Mesothelial cell of epicardium (in vitro differentiated cells): ENCODE data around the gene UBTD2. TPM values are rescaled to one million over a fixed set of nuclear protein-coding genes. Genes with fewer than 3 reads are reported as not detected.

ENCODE experiments used
- DNase-seq, 2 experiments: peaks; one replicate each; pipeline ENCODE4 v3.0.0; 2021; ENCODE audit warnings: low spot score in 2 of 2; ENCODE audit not compliant: unreplicated experiment in 2 of 2
- H3K27ac Mint-ChIP-seq: 2 replicates; pipeline ENCODE4 v1.8.0; 2021; ENCODE audit warnings: mixed read lengths
- H3K27me3 Mint-ChIP-seq: 2 replicates; pipeline ENCODE4 v1.8.0; 2021; ENCODE audit warnings: low read depth, mixed read lengths
- H3K36me3 Mint-ChIP-seq: 2 replicates; pipeline ENCODE4 v1.8.0; 2021; ENCODE audit warnings: mixed read lengths
- H3K4me1 Mint-ChIP-seq: 2 replicates; pipeline ENCODE4 v1.8.0; 2021; ENCODE audit warnings: mixed read lengths
- H3K4me3 Mint-ChIP-seq: 2 replicates; pipeline ENCODE4 v1.8.0; 2021; ENCODE audit warnings: mild to moderate bottlenecking, moderate library complexity, mixed read lengths
- H3K9me3 Mint-ChIP-seq: 2 replicates; pipeline ENCODE4 v1.8.0; 2021; ENCODE audit warnings: mixed read lengths
- total RNA-seq: library from RNA; stranded (reverse); gene quantifications from 3 replicates; pipeline ENCODE4 v1.2.1, GENCODE V29; 2021
- TF ChIP-seq, protein P1 (sequence below): fragments of 200-600 bp; sonication (generic); IDR thresholded peaks from one replicate; pipeline ENCODE4 v1.5.0; 2021; ENCODE audit warnings: antibody characterized with exemption; ENCODE audit not compliant: unreplicated experiment

UBTD2 gene
- total RNA-seq, 1 donor from 2014 or later, result 43.8 TPM

DNA sequence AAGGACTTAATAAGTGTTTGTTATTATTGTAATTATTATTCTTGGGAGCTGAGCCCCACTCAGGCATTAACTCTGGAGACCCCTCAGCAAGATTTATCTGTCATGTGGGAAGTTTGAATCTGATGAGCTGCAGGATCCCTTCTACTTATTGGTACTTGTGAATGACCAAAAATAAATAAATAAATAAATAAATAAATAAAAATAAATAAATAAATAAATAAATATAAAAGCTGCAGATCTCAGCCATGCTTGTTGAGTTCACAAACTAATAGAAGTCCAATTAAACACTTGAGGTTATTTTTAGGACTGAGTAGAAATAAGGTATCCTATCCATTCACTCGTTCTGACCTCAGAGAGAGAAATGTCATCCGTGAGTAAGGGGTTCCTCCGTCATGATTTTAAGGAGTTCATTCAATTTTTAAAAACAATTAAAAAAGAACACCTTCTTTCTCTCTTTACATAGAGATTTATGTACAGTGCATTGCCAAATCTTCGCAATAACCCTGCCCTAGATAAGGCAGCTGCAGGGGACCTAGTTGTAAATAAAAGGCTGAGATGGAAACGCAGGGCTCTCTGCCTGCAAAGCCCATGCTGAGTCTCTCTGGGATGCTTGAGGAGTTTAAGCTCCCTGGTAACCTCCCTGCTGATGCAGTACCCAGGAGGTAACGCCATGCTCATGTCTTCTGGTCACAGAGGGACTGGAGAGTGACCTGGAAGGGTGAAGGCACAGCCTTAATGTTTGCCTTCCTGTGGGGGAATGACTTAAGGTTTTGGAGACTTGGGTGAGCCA lies 88.4 kb downstream of the UBTD2 start:
- no peak overlapping the region for H3K27ac Mint-ChIP-seq
- H3K36me3 Mint-ChIP-seq, result no peaks in the 10 kb centered on the region
- no peaks in the 10 kb centered on the region for H3K9me3 Mint-ChIP-seq
- H3K4me1 Mint-ChIP-seq, result no peaks in the 10 kb centered on the region
- no peak for DNase-seq
- peaks cover under 1% of the 10 kb centered on the region for H3K27me3 Mint-ChIP-seq
- H3K4me3 Mint-ChIP-seq, result no peak overlapping the region
- TF ChIP-seq, protein P1, sequence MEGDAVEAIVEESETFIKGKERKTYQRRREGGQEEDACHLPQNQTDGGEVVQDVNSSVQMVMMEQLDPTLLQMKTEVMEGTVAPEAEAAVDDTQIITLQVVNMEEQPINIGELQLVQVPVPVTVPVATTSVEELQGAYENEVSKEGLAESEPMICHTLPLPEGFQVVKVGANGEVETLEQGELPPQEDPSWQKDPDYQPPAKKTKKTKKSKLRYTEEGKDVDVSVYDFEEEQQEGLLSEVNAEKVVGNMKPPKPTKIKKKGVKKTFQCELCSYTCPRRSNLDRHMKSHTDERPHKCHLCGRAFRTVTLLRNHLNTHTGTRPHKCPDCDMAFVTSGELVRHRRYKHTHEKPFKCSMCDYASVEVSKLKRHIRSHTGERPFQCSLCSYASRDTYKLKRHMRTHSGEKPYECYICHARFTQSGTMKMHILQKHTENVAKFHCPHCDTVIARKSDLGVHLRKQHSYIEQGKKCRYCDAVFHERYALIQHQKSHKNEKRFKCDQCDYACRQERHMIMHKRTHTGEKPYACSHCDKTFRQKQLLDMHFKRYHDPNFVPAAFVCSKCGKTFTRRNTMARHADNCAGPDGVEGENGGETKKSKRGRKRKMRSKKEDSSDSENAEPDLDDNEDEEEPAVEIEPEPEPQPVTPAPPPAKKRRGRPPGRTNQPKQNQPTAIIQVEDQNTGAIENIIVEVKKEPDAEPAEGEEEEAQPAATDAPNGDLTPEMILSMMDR, result no peak

DNA sequence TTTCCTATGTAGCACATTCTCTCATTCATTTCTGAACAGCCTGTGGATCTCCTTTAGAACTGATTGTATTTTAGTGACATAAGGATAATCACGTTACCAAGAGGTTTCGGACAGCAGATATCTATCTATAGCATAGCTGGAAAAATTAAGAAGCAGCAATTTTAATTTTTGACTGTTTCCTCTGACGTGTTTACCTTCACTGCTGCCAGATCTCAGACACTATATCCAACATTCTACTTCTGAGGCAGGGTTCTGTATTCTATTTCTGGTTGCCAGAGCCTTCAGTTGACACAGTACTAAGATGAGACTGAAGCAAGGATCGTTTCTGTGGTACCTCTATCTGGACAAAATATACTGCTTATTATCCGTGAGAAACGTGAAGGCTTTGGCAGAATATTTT lies 89.7 kb downstream of the UBTD2 start, which contains the start of gene EFCAB9:
Gene EFCAB9 (plus strand): TSS at position 301 of the 400 bp plus-strand sequence. CDS start 1 bp downstream, at position 302.
- H3K27me3 Mint-ChIP-seq, result peaks cover 10% of the 10 kb centered on the region
- peaks cover 4% of the 10 kb centered on the region for H3K4me1 Mint-ChIP-seq
- no peaks in the 10 kb centered on the region for H3K36me3 Mint-ChIP-seq
- no peak for DNase-seq
- no peak within 1 kb of the TSS for H3K27ac Mint-ChIP-seq
- no peak within 1 kb of the TSS for H3K4me3 Mint-ChIP-seq
- TF ChIP-seq, protein P1, result no peak
- H3K9me3 Mint-ChIP-seq, result no peaks in the 10 kb centered on the region

DNA sequence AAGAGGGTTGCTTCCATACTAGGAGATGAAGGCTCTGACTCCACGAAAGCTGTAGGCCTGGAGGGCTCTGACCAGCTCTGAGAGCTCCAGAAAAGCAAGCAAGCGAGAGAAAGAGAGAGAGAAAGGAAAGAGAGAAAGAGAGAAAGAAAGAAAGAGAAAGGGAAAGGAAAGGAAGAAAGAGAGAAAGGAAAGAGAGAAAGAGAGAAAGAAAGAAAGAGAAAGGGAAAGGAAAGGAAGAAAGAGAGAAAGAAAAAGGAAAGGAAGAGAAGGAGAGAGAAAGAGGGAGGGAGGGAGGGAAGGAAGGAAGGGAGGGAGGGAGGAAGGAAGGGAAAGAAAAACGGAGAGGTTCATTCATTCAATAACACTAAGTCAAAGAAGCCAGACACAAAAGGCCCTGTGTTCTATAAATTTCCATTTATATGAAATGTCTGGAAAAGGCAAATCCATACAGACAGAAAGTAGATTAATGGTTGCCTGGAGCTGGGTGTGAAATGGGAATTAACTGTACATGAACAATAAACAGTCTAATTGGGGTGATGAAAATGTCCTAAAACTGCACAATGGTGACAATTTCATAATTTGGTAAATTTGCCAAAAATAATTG lies 93.8 kb downstream of the UBTD2 start:
- peaks cover 24% of the 10 kb centered on the region for H3K27me3 Mint-ChIP-seq
- TF ChIP-seq, protein P1, result no peak
- no peaks in the 10 kb centered on the region for H3K9me3 Mint-ChIP-seq
- DNase-seq, result no peak
- peaks cover 13% of the 10 kb centered on the region for H3K4me1 Mint-ChIP-seq
- H3K36me3 Mint-ChIP-seq, result no peaks in the 10 kb centered on the region
- H3K27ac Mint-ChIP-seq, result peak overlapping the region; percentile 5
- no peak overlapping the region for H3K4me3 Mint-ChIP-seq

DNA sequence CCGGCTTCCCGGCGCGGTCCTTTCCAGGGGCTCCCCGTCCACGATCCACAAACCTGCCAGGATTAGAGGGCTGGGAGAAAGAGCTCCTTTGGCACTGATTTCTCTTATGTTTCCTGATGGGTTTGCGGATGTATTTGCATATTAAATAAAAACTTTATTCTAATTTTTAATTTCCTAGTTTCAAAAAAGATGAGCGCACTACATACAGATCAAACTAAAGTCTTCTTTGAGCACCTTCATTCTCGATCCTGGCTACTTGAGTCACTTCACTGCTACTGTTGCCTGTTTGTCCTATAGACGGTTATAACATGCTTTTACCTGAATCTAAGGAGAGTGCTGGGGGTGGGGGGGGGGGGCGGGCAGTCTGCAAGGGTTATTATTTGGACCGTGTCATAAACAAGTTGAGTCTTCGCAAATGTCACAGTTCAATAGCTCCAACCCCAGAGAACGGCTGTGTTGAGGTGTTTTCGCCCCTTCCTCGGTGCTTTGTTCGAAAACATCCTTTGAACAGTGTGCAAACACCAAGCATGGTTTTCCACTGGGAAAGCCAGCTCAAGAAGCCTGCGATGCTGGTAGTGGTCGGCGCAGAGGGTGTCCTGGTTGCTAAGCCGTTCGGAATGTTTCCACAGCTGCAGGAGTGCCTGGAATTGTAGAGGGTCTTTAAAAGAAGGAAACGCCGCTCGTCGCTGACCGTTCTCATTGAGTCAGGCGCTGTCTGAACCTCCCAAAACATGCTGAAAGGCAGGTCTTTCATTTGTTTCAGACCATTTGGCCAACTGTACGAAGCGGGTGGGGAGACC lies 94.5 kb downstream of the UBTD2 start:
- DNase-seq, result no peak
- no peaks in the 10 kb centered on the region for H3K9me3 Mint-ChIP-seq
- peaks cover 13% of the 10 kb centered on the region for H3K4me1 Mint-ChIP-seq
- H3K27me3 Mint-ChIP-seq, result peaks cover 24% of the 10 kb centered on the region
- TF ChIP-seq, protein P1, result no peak
- H3K4me3 Mint-ChIP-seq, result peak overlapping the region; percentile 77
- H3K36me3 Mint-ChIP-seq, result no peaks in the 10 kb centered on the region
- peak overlapping the region; percentile 5 for H3K27ac Mint-ChIP-seq

DNA sequence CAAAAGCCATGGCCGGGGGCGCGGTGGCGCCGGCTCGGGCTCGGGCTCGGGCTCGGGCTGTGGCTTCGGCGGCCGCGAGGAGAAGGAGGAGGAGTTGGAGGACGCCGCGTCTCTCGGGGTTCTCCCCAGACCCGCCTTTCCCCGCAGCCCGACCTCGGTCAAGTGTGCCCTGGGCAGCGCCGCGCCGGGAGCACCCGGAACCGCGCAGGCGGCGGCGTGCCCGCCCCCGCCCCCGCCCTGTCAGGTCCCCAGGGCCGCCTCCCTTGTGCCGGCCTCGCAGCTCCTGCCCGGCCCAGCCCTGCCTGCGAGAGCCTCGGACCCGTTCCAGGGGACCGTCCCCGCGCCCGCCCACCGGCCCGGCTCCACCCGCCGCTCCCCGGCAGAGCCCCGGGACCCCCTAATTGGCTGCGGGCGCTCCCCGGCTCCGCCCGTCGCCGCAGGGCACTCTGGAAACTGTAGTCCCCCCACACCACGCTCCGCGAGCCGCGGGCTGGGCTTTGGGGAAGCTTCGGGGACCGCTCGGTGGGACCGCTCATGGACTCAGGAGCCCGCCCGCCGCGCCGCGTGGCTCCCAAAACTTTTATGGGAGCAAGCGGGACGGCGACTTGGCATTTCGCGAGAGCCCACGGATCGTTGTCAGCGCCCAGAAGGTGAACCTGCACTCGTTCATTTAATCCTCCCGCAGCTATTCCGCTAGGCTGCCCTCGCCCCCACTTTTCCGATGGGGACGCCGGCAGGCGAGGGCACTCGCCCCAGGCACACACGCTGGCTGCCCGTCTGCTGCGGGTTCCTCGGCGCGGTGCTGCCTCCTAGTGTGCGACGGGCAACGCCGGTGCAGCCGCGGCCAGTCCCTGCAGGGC lies 95.3 kb downstream of the UBTD2 start, which contains the start of gene STK10:
Gene STK10 (minus strand): TSS at position 192 of the 860 bp plus-strand sequence. CDS start 182 bp downstream, at position 10.
- TF ChIP-seq, protein P1, result peak; percentile 68
- peak within 1 kb of the TSS; percentile 47 for H3K27ac Mint-ChIP-seq
- H3K4me1 Mint-ChIP-seq, result peaks cover 13% of the 10 kb centered on the region
- H3K9me3 Mint-ChIP-seq, result no peaks in the 10 kb centered on the region
- peak within 1 kb of the TSS; percentile 78 for H3K4me3 Mint-ChIP-seq
- DNase-seq, result peak; percentile 72 to 87
- H3K27me3 Mint-ChIP-seq, result peaks cover 24% of the 10 kb centered on the region
- H3K36me3 Mint-ChIP-seq, result peaks cover under 1% of the 10 kb centered on the region
